Measurements from ENCODE around the gene BABAM1.
A peak's percentile ranks its signal among the peaks of the same experiment; 100 is the strongest.
"Not testable (repeated sequence)": the region's sequence is repeated elsewhere in the genome, so short reads cannot be mapped to it uniquely, and the experiment has no call there.

Gene BABAM1

GRCh38 chr19:17243830-17244617 is 23.2 kb upstream of the BABAM1 start:
- no peak for DNase-seq

- no peak for DNase-seq
Observed at GRCh38 chr19:17244618-17245534, 22.4 kb upstream of the BABAM1 start.

- DNase-seq = no peak
Observed at GRCh38 chr19:17245535-17245984, 21.7 kb upstream of the BABAM1 start, which contains the start of gene NR2F6. Gene NR2F6 (minus strand): TSS chr19:17245919. CDS start chr19:17245220, 699 bp downstream.

DNA sequence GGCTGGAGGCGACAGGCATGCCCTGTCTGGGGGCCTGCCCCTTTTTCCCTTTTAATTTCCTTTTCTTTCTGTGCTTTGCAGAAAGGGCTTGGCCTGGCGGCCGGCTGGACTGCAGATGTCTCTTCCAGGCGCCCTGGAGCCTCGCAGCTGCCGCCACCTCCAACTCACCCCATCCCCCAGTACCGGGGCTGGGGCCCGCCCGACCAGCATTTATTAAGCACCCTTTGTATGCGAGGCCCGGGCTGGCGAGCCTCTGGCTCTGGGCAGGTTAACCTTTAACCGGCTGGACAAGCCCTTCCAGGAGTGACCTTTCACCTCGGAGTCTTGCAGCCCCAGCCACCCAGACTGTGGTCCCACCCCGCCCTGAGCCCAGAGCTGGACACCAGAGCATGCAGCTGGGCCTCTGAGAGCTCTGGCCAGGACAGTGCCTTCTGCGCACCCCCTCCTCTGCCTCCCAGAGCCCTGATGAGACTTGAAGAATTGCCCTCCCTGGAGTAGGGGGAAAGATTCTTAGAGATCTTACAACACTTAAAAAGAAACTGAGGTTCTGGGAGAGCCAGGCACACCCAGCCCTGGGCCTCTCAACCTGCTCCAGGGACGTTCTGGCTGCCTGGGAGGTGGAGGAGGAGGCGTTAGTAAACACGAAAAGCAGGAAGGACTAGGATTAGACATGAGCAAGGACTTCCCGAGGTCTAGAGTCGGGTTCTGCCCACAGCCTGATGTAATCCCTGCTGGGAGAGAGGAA is 20.4 kb upstream of the BABAM1 start:
- no peak for DNase-seq

- DNase-seq = peak; percentile 20
Observed at GRCh38 chr19:17248011-17248776, 19.0 kb upstream of the BABAM1 start.

- no peak for DNase-seq
Observed at GRCh38 chr19:17249887-17250548, 17.2 kb upstream of the BABAM1 start.

DNA sequence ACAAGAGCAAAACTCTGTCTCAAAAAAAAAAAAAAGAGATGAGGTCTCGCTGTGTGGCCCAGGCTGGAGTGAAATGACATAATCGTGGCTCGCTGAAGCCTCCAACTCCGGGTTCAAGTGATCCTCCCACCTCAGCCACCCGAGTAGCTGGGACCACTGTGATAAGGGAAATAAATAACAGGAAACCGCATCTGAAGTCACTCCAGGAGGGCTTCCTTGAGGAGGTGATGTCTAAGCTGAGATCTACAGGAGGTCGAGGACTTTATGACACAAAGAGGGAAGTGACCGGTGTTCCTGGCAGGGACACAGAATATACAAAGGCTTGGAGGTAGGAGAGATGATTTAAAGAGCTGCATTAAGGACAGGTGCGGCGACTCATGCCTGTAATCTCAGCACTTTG is 12.6 kb upstream of the BABAM1 start:
- no peak for DNase-seq

- DNase-seq = peak; percentile 17
Observed at GRCh38 chr19:17255150-17255621, 12.1 kb upstream of the BABAM1 start.

DNA sequence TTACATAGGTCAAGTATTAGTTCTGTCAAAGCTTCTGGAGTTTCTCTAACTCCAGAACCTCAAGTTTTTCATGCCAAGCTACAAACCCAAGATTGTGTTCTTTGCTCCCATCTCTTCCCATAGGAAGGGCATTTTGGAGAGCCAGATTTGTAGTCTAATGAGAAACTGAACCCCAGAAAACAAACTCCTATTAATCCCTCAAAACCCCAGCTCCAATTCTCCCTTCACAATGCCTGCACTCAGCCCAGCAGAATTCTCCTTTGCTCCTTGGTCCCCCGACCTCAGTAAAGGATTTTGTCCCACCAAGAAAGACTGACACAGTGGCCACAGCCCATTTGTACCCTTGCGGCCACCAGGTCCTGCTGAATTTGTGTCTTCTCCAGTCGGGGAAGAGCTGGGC is 11.1 kb upstream of the BABAM1 start:
- DNase-seq = no peak

DNA sequence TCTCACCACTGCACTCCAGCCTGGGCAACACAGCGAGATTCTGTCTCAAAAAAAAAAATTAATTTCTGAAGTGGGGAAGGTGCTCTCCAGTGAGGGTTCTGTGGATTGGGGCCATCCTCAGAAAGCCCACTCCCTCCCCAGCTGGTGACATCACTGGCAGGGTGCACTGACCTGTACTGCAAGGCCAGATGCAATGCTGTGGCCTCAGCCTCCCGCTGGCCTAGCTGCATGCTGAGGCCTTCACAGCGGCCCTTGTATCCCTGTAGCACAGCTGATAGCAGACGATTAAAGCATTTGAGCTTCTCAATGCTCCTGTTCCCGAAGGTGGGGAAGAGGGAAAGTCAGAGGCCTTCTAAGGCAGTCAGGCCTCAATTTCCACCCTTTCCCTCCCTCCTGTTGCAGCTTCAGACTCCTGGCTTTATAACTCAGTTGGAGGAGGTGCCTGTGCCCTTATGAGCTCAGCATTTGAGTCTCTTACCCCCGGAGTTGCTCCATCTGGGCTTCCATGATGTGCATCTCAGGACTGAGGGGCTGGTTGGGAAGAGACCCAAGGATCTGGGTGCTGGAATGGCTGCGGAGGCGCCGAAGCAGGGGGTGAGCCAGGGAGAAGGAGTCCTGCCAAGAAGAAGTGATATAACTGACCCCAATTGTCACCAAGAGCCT is 8.0 kb upstream of the BABAM1 start:
- DNase-seq = no peak

DNA sequence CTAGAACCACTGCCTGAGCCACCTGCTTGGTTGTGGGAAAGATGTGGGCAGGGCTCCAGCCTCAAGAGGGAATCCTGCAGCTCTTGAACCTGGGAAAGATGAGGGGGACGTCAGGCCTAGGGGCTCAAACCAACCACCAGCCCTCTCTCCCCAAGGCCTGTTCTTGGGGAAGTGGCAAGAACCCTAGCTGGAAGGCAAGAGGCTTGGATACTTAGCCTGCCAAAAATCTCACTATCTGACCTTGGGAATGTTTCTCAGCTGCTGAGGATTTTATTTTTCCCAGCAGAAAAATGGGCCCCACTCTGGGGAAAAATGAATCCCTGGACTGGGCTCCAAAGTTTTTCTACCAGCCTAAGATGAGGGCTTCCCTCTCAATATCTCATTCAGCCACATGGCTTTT is 7.3 kb upstream of the BABAM1 start:
- DNase-seq = no peak

DNA sequence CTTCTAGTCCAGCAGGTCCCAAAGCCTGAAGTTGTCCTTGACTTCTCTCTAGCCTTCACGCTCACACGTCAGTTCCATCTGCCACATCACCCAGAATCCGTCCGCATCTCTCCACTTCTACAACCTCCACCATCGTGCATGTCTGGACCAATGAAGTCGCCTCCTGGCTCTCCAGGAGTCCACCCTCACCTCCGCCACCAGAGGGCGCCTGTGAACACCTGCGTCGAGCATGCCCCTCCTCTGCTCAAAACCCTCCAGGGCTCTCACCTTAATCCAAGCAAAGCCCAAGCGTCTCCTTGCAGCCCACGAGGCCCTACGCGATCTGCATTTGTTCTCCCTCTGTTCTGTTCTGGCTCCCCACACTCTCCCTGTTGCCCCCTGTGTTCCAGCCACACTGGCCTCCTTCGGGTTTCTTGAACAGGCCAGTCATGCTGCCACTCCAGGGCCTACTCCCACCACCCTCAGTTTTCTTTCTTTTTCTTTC is 6.4 kb upstream of the BABAM1 start:
- peak; percentile 86 for DNase-seq

DNA sequence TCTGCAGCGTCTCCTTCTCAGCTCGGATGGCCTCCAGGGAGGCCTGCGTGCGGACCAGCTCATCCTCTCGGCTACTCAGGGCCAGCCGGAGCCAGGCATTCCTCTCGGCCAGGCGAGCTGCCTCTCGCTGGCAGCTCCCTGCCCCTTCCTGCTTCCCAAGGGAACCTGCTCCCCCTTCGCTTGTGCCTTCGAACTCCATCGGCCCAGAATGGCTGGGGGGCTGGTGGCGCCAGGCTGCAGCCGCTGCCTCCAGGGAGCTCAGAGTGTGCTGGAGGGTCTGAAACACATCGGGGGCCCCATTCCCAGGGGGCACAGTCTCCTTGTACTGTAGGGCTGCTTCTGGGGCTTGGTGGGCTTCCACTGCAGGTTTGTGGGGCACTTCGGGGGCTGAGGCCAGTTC is 4.7 kb upstream of the BABAM1 start:
- no peak for DNase-seq

- no peak for DNase-seq
Observed at GRCh38 chr19:17263712-17264640, 3.3 kb upstream of the BABAM1 start.

DNA sequence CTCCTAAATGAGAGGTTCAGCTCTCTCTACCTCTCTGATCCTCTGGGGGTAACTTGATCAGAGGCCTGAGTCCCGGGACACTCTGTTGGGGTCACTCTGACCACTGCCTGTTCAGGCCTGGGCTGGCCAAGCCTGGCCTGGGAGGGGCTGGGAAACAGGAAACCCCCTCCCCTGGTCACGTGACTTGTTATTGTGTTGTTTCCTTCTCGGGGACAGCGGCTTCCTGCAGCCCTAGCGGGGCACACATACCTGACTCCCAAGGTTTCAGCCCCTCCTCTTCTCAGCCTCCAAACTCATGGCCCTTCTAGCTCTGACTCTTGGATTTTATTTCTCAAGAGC is 2.6 kb upstream of the BABAM1 start, which contains the start of gene USHBP1:
Gene USHBP1, minus strand, starts transcription at position 105 of the 339 bp plus-strand sequence. CDS start 446 bp downstream, outside the sequence.
- DNase-seq = no peak

GRCh38 chr19:17266026-17266425 is 1.2 kb upstream of the BABAM1 start:
- no peak for DNase-seq

- no peak for DNase-seq
Observed at GRCh38 chr19:17266589-17266974, 661 bp upstream of the BABAM1 start.

- no peak for DNase-seq
Observed at GRCh38 chr19:17268754-17269153, 1.5 kb downstream of the BABAM1 start.

GRCh38 chr19:17274892-17275291 is 7.6 kb downstream of the BABAM1 start:
- not testable (repeated sequence) for DNase-seq

Measured in NCI-H2171 treated with DMSO at 0.1 percent for 48 hours (cell line).